GM18520 (cell line): ENCODE results near the gene HES1.

Experiments used
- ATAC-seq: cut with Tn5 transposase; IDR thresholded peaks from one replicate; pipeline ENCODE4 v1.9.1; 2021; ENCODE audit not compliant: unreplicated experiment

Gene HES1

DNA sequence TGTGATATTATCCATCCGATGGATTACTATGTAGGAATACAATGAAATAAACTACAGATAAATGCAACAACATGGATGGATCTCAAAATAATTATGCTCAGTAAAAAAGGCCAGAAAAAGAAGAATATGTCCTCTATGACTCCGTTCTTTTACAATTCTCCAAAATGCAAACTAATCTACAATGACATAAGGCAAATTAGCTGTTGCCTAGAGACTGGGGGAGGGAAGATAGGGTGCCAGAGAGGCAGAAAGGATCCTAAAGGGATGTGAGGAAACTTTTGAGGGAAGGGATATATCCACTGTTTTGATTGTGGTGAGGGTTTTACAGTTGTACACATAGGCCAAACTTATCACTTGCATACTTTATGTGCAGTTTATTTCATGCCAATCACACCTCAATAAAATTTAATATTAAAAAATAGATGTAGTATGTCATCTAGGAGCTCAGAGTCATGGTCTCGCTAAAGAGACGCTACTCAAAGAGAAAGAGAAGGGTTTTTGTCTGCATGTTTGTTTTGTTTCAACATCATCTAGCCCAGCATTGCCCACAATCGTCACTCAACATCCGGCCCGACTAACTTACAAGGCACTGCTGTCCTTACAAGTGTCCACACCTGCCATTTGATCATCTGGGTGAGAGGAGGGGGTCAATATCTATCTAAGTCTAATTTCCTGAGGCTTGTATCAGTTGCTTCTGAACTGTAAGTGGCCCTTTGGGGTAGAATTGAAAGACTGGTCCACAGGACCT, 29.5 kb downstream of the HES1 start:
- no peak for ATAC-seq

GRCh38 chr3:194166682-194167479, 30.9 kb downstream of the HES1 start:
- ATAC-seq: no peak

DNA sequence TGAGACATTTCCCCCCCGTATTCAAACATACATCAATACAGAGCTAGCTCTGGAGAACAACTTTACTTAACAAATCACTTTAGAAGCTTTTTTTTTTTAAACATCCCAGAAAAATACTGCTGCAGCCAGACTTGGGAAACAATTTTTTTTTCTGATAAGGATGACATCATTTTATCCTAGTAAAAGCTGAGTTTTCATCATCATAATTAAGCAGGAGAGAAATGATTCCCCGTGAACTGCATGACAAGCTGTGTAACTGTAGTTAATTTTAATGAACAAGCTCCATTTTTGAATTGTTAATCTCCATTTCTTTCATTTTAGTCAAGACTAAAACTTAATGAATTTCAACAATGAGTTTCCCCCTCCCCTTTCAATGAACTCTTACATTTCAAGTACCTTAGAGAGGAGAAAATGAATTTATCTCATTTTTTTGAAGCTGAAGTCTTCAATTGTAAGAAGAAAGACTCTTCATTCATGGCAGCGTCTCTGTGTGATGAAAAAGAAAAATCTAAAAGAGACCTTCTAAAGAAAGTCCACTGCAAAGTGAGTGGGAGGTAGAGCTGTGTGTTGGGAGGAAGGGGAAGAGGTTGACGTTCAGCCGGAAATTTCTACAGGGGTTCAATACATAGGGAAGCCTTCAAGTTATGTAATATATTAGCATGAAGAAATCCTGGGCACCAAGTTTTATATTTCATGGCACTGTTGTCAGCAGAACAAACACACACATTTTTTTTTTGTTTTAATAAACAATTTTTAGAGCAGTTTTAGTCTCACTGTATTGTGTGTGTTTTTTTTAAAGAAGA, 31.7 kb downstream of the HES1 start:
- no peak for ATAC-seq

DNA sequence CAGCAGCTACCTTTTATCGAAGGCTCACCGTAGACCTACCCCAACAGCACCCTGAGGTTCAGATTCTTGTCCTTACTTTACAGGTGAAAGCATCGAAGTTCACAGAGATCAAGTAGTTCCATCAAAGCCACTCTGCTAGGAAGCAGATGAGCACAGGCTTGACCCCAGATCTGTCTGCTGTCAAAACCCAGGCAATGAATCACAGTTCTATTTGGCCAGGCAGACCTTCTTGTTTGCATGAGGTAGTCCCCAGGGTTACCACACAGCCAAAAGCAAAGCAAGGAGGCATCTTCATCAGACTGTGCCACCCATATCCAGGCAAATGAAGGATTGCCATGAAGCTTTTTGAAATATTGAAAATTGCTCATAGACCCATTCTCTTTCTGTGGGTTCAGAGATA, 33.0 kb downstream of the HES1 start:
- ATAC-seq: no peak

- ATAC-seq: no peak
Measured at GRCh38 chr3:194169595-194169994, 33.6 kb downstream of the HES1 start.

DNA sequence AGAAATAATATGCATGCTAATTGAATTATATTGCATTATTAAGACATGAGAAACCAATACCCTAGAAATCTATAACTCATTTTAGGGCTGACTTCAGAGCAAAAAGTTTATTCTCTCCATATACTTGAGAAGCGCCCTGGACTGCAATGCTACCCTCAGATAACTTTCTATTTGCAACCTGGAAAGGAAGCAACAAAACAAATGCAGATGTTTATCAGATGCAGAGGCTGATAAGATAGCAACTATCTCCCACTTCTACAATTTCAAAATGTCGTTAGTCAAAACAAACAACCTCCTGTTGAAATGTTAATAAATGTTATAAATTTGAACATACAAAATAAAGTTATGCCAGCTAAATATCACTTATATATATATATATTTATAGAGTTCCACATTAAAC, 34.8 kb downstream of the HES1 start:
- ATAC-seq: no peak

GRCh38 chr3:194174406-194174805, 38.5 kb downstream of the HES1 start:
- ATAC-seq: no peak

- ATAC-seq: no peak
Measured at GRCh38 chr3:194174980-194175379, 39.0 kb downstream of the HES1 start.

DNA sequence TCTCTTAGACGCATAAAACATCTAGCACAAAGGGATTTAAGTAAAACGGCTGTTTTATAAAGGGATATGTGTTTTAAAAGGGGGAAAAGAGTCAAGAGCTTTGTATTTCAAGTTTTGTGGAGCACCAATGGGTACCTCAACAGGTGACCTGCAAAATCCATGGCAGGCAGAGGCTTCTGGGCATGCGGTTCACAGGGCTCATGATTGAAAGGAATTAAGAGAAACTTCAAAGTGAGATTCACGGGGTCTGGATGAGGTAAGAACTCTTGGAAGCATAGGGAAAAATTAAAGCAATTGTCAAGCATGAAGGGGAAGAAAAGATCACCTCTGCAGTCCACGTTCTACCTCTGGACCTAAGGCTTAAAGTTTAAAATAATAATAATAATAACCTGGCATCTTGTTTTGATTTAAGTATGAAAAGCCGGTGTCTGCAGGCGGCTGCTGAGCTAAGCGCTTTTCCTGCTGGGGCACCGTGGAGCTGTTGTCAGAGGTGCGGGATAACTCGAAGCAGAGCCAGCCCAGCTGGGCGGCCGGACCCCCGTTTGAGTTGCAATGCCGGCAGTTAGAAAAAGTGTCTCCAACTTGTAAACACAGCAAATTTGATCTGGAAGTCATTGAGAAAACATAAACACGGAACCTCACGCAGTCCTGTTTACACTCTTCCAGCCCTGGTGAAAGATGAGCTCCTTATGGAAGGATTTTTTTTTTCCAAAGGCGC, 40.5 kb downstream of the HES1 start:
- ATAC-seq: no peak

- no peak for ATAC-seq
Measured at GRCh38 chr3:194177141-194177540, 41.2 kb downstream of the HES1 start.

DNA sequence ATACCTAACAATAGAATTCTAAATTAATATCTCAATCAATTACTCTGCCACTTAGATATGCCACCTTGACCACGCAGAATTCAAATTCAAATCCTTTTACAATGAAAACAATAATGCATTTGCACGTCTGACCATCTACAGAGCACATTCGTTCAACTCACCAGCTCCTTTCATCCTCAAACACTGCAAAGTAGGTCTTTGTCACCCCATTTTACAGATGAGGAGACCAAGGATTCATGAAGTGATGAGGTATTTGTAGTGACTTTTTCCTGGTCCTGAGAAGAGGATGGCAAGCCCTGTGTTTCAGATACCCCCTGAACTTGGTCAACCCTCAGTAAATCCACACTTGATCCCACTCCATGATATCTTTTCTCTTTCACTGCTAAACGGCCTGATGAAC, 42.2 kb downstream of the HES1 start:
- no peak for ATAC-seq

DNA sequence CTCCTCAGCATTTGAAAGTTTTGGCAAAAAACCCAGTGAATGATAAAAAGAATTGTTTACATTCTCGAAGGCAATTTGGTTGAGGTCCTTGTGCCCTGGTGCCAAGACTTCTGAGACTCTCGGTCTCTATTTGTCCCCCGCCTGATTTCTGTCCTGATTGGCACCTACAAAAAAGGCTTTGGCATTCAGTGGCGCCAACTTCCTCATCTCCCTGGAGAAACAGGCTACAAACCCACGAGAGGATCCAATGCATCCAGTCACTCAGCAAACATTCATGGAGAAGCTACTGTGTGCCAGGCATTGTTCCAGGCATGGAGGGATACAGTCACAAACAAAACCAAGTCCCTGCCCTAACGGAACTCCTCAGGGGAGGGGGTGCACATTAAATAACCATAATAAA, 42.7 kb downstream of the HES1 start:
- no peak for ATAC-seq

GRCh38 chr3:194180570-194180969, 44.6 kb downstream of the HES1 start:
- ATAC-seq: no peak

- ATAC-seq: no peak
Measured at GRCh38 chr3:194181612-194182529, 45.9 kb downstream of the HES1 start.

DNA sequence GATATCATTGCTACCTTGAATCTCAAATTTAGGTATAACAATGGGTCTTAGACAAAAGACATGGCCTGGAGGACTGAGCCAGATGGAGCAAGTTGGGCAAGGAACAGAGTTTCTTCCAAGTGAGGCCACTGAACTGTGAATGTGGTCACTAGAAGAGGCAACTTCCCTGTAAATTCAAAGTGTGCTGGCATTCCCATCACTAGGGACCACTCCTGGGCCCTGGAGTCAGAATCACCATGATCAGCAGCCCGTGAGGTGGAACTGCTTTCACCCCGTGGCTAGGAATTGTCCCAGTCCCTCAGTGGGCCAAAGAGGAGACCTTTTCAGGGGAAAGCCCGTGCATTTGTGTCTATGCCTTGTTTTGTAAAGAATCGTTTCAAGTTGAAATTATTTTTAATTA, 47.3 kb downstream of the HES1 start:
- ATAC-seq: no peak

GRCh38 chr3:194184265-194184751, 48.4 kb downstream of the HES1 start:
- ATAC-seq: no peak

DNA sequence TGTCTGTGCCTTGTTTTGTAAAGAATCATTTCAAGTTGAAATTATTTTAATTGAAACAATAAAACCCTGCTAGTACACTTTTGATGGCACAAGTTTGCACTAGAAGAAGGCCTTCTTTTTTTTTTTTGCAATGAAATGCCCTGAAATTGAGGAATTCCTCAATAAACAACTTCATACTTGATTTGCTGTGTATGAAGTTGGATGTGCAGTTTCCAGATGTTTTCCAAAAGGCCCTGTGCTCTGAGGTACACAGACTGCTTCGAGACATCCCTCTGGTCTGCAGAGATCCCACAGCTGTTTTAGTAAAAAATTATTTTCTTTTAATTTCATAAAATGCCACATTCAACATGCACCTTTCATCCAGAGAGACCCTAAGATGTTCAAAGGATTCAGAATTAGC, 48.9 kb downstream of the HES1 start:
- ATAC-seq: no peak

GRCh38 chr3:194185221-194185620, 49.3 kb downstream of the HES1 start:
- no peak for ATAC-seq

- no peak for ATAC-seq
Measured at GRCh38 chr3:194187233-194187944, 51.4 kb downstream of the HES1 start.
